ENCODE data around the gene MTFR1L.
A peak's percentile ranks its signal among the peaks of the same experiment; 100 is the strongest.

The MTFR1L gene

DNA sequence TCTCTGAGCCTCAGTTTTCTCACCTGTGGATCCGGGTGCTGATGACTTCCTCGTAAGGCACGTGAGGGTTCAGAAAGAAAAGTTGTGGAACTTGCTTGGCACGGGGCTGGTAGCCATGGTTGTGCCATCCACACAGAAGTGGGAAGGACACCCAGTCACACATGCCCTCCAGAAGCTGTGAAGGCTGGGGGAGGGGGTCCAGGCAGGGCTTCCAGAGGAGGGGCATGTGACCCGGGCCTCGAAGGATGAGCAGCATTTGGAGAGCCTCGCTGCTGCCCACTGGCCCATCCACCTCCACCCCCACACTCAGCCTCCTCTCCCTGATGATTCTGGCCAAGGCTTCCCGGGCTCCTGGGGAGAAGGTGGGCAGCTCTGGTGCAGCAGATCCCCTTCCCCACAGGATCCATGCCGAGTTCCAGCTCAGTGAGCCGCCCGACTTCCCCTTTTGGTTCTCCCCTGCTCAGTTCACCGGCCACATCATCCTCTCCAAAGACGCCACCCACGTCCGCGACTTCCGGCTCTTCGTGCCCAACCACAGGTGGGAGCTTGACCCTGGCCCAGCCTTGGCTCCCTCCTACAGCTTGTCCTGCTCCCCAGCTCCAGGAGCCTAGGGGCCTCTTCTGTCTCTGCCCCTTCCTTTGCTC, 10.3 kb upstream of the MTFR1L start:
- H3K36me3 Mint-ChIP-seq (ENCODE audit: low read depth) = no peaks in the 10 kb centered on the region

GRCh38 chr1:25809929-25810328, 9.8 kb upstream of the MTFR1L start:
- Mint-ChIP-seq H3K4me3 (no peak overlapping the region), H3K36me3 (ENCODE audit: low read depth) (peaks cover 2% of the 10 kb centered on the region), H3K9me3 (no peaks in the 10 kb centered on the region), H3K4me1 (no peaks in the 10 kb centered on the region), H3K27me3 (no peaks in the 10 kb centered on the region), H3K27ac (no peak overlapping the region)
- ATAC-seq (no peak), DNase-seq (no peak)

More for the DNA sequence above, 10.3 kb upstream of the MTFR1L start:
- DNase-seq = no peak
- no peaks in the 10 kb centered on the region for H3K27me3 Mint-ChIP-seq
- no peak for ATAC-seq
- H3K27ac Mint-ChIP-seq = no peak overlapping the region
- H3K4me1 Mint-ChIP-seq = peaks cover 4% of the 10 kb centered on the region
- H3K4me3 Mint-ChIP-seq = no peak overlapping the region
- no peaks in the 10 kb centered on the region for H3K9me3 Mint-ChIP-seq

DNA sequence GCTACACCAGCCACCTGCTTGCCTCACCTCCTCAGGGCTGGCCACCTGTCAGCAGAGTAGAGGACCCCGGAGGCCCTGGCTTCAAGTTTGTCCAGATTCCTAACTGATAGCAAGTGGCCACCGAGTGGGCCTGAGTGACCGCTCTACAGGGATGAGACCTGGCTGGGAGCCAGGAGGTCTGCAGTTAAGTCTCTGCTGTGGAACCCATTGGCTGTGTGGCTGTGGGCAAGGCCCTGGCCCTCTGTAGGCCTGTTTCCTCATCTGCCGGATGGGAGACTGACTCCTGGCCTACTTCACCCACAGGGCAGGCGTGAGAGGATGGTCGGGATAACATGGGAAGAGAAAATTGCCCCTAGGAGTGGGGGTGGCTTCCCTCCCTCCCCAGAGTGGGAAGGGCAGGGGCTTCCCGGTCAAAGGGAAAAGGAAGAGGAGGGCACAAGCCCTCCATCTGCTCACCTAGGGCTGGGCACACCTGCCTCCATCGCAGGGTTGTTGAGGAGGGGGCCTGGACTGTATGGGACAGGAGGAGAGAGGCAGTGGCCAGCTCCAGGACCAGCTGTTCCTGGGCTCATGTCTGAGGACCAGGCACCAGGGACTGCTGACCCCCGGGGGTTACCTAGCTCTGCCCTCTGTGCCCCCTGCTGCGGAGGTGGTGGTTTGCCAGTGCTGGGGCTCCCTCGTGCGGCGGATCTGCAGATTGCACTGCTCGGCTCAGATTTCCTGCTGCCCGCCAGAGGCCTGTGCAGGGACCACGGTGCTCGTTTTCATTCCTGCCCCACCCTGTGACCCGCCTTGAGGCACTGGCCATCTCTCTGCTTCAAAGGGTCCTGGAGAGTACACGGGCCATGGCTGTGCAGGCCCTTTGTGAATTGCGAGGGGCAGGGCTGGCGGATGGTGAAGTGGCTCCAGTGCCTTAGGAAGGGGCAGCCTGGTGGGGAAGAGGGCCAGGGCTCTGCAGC, 9.1 kb upstream of the MTFR1L start:
- H3K4me1 Mint-ChIP-seq = no peaks in the 10 kb centered on the region
- H3K36me3 Mint-ChIP-seq (ENCODE audit: low read depth) = peaks cover 2% of the 10 kb centered on the region
- H3K27me3 Mint-ChIP-seq = no peaks in the 10 kb centered on the region
- ATAC-seq (peak; percentile 50), DNase-seq (peak; percentile 87)
- no peak overlapping the region for H3K4me3 Mint-ChIP-seq
- no peak overlapping the region for H3K27ac Mint-ChIP-seq
- H3K9me3 Mint-ChIP-seq = no peaks in the 10 kb centered on the region

GRCh38 chr1:25811384-25812082, 8.2 kb upstream of the MTFR1L start:
- no peak overlapping the region for H3K27ac Mint-ChIP-seq
- H3K4me1 Mint-ChIP-seq = no peaks in the 10 kb centered on the region
- no peaks in the 10 kb centered on the region for H3K9me3 Mint-ChIP-seq
- no peak for ATAC-seq
- H3K27me3 Mint-ChIP-seq = no peaks in the 10 kb centered on the region
- H3K36me3 Mint-ChIP-seq (ENCODE audit: low read depth) = peaks cover 2% of the 10 kb centered on the region
- no peak overlapping the region for H3K4me3 Mint-ChIP-seq
- no peak for DNase-seq

DNA sequence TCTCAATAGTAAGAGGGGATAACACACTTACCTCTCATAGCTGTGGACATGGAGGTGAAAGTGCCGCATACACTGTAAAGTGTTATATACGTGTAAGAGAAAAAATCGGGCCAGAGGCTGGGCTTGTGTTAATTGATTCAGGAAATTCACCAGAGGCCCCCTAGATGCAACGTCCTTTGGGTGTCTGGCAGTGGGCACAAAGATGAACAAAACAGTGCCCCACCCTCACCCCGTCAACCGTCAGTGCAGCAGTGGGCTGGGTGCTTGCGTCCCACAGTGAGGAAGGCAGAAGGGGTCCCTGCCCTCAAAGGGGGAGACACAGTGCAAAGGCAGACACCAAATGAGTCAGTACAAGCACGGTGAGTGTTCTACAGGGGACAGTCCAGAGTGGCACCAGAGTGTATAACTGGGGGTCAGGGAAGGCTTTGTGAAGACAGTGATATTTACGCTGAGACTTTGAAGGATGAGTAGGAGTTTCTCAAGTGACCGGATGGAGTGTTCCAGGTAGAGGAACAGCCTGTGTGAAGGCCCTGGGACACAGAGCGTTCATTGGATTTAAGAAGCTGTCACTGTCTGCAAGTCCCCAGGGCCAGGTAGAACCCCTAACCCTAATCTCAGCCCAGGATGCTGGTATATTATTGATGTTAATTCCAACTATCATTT, 6.6 kb upstream of the MTFR1L start:
- Mint-ChIP-seq H3K27me3 (no peaks in the 10 kb centered on the region), H3K4me1 (peaks cover 2% of the 10 kb centered on the region), H3K36me3 (ENCODE audit: low read depth) (peaks cover 2% of the 10 kb centered on the region), H3K27ac (no peak overlapping the region), H3K4me3 (no peak overlapping the region), H3K9me3 (no peaks in the 10 kb centered on the region)
- no peak for DNase-seq
- no peak for ATAC-seq

DNA sequence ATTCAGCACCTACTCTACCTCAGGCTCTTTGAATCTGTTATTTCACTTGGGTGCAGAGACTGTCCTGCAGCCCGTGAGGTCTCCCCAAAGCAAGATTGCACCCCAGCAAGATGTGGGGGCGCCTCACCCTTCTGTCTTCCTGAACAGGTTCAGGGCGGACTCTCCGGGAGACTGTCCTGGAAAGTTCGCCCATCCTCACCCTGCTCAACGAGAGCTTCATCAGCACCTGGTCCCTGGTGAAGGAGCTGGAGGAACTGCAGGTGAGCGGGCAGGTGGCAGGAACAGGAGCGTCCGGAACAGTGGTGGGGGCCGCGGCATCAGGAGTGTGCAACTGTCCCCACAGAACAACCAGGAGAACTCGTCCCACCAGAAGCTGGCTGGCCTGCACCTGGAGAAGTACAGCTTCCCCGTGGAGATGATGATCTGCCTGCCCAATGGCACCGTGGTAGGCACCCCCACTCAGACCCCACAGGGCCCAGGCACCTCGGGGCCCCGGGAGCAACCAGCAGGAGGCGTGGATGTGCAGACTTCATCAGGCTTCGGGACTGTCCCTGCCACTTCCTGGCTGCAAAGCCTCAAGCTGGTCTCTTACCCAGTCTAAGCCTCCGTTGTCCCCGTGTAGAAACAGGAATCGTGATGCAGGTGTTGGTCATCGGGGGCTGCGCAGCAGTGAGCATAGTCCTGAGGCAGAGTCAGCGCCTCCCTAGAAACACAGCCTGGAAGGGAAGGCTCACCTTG, 5.9 kb upstream of the MTFR1L start:
- peaks cover 7% of the 10 kb centered on the region for H3K4me1 Mint-ChIP-seq
- peak; percentile 27 for ATAC-seq
- peaks cover 2% of the 10 kb centered on the region for H3K36me3 Mint-ChIP-seq (ENCODE audit: low read depth)
- no peak overlapping the region for H3K4me3 Mint-ChIP-seq
- H3K27ac Mint-ChIP-seq = no peak overlapping the region
- DNase-seq = no peak
- H3K27me3 Mint-ChIP-seq = no peaks in the 10 kb centered on the region
- H3K9me3 Mint-ChIP-seq = no peaks in the 10 kb centered on the region

DNA sequence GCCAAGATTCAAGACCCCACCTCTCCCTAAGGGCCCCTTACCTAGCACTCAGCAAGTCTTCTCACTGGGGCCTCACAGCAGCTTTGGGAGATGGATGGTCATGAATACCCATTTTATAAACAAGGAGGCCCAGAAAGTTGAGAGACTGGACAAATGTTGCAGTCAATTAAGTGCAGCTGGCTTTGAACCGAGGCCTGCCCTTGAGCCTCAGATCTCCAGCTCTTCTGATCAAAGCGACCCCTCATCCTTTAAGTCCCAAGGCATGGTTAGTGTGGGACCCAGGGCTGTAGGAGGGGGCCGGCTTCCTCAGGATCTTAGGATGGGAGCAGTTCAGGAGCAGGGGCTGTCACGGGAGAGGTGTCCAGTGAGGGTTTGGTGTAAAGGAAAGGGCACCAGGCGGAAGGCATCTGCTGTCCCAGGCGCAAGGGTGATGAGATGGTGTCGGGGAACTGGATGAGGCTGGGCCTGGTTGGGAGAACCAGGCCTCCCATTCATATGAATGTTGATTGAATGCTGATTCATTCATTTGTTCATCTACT, 5.1 kb upstream of the MTFR1L start:
- Mint-ChIP-seq H3K4me3 (no peak overlapping the region), H3K27me3 (no peaks in the 10 kb centered on the region), H3K9me3 (no peaks in the 10 kb centered on the region), H3K27ac (no peak overlapping the region), H3K36me3 (ENCODE audit: low read depth) (peaks cover 2% of the 10 kb centered on the region), H3K4me1 (peaks cover 12% of the 10 kb centered on the region)
- ATAC-seq (no peak), DNase-seq (no peak)

- no peak for DNase-seq
- H3K36me3 Mint-ChIP-seq (ENCODE audit: low read depth) = peaks cover 2% of the 10 kb centered on the region
- no peak overlapping the region for H3K4me3 Mint-ChIP-seq
- no peak for ATAC-seq
- no peak overlapping the region for H3K27ac Mint-ChIP-seq
- H3K27me3 Mint-ChIP-seq = no peaks in the 10 kb centered on the region
- no peaks in the 10 kb centered on the region for H3K9me3 Mint-ChIP-seq
- peaks cover 12% of the 10 kb centered on the region for H3K4me1 Mint-ChIP-seq
These were observed 4.3 kb upstream of the MTFR1L start for GRCh38 chr1:25815208-25816111.

DNA sequence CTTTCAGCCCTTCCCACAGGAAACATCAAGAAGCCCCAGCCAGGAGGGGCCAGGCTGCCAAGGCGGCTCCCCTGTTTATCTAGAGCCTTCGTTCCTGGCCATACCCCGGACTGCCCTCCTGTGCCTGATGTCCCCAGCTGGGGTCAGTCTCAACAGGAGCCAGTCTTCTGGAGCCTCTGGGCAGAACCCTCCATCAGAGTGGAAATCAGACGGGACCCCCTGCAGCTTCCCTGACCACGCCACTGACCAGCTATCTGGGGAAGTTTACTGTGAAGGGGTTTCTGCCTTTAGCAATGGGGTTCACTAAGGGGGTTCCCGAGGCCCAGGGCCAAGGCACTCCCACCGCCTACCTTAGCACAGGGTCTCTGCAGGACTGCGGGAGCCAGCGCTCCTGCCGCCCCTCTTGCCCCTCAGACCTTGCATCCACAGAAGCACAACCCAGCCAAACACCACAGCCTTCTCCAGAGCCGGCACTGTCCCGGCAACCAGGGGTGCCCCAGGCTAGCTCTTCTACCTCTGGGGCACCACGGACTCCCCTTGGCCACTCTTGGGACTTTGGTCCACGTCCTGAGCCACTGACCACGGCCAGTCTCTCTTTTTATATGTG, 3.5 kb upstream of the MTFR1L start:
- Mint-ChIP-seq H3K4me3 (no peak overlapping the region), H3K4me1 (peaks cover 20% of the 10 kb centered on the region), H3K27ac (no peak overlapping the region), H3K9me3 (no peaks in the 10 kb centered on the region), H3K27me3 (no peaks in the 10 kb centered on the region), H3K36me3 (ENCODE audit: low read depth) (peaks cover 2% of the 10 kb centered on the region)
- ATAC-seq = no peak
- no peak for DNase-seq

GRCh38 chr1:25817840-25818501, 1.8 kb upstream of the MTFR1L start:
- Mint-ChIP-seq H3K27ac (no peak overlapping the region), H3K36me3 (ENCODE audit: low read depth) (peaks cover 2% of the 10 kb centered on the region), H3K9me3 (no peaks in the 10 kb centered on the region), H3K4me1 (peaks cover 28% of the 10 kb centered on the region), H3K27me3 (no peaks in the 10 kb centered on the region), H3K4me3 (peak overlapping the region; percentile 90)
- no peak for ATAC-seq
- no peak for DNase-seq

DNA sequence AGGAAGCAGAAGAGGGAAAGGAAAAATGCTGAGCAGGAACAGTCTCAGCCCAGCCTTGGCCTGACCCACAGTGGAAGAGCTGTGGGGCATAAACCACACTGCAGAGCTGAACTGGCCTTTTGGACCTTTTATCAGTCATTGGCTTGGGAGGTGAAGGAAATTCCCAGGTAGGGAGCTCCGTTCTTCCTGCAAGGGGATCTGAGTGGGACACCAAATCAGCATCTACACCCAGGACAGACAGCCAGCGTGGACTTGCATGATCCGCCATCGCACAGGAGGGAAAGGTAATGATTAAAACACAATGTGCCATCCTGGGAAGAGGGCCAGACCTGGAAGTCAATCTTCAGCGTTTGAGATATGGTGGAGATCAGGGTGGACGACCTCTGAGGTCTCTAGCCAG, 1.2 kb upstream of the MTFR1L start:
- Mint-ChIP-seq H3K9me3 (no peaks in the 10 kb centered on the region), H3K4me3 (peak overlapping the region; percentile 90), H3K27me3 (no peaks in the 10 kb centered on the region), H3K36me3 (ENCODE audit: low read depth) (peaks cover 2% of the 10 kb centered on the region), H3K27ac (no peak overlapping the region), H3K4me1 (peaks cover 28% of the 10 kb centered on the region)
- ATAC-seq = no peak
- no peak for DNase-seq

Measured in activated naive CD8-positive, alpha-beta T cell treated with anti-CD3 and anti-CD28 coated beads, Interleukin-2, amount 50 U/mL, for 24 hours (primary cell).